Mesenchymal stem cell (in vitro differentiated cells and primary cell): ENCODE measurements around the gene LHX2.

Source experiments
- DNase-seq: peaks from one replicate; pipeline ENCODE4 v3.0.0-alpha.2; 2013
- H2AFZ ChIP-seq: one replicate; pipeline ENCODE4 v1.6.1; 2013; ENCODE audit warnings: low read depth, mild to moderate bottlenecking, control low read depth, inconsistent platforms, low read length, moderate library complexity
- H2AK5ac ChIP-seq: 2 replicates; pipeline ENCODE4 v1.6.1; 2013; ENCODE audit warnings: low read length, moderate library complexity, mild to moderate bottlenecking, inconsistent platforms; ENCODE audit not compliant: severe bottlenecking
- H2BK120ac ChIP-seq: one replicate; pipeline ENCODE4 v1.6.1; 2013; ENCODE audit warnings: low read depth, mild to moderate bottlenecking, inconsistent platforms, low read length, moderate library complexity
- H2BK12ac ChIP-seq, 2 experiments: one replicate each; pipeline ENCODE4 v1.6.1; 2013; ENCODE audit warnings: inconsistent platforms in 2 of 2, low read length in 2 of 2, mild to moderate bottlenecking in 2 of 2, moderate library complexity in 2 of 2, control low read depth in 1 of 2
- H2BK15ac ChIP-seq: one replicate; pipeline ENCODE4 v1.6.1; 2013; ENCODE audit warnings: mild to moderate bottlenecking, low read depth, inconsistent platforms; ENCODE audit not compliant: poor library complexity, severe bottlenecking
- H2BK5ac ChIP-seq: 2 replicates; pipeline ENCODE4 v1.6.1; 2013; ENCODE audit warnings: low read depth, mild to moderate bottlenecking, low read length, control low read depth, inconsistent platforms; ENCODE audit not compliant: poor library complexity, severe bottlenecking
- H3K14ac ChIP-seq, 2 experiments: one replicate each; pipeline ENCODE4 v1.6.1; 2013; ENCODE audit warnings: inconsistent platforms in 2 of 2, low read length in 2 of 2, control low read depth in 1 of 2, mild to moderate bottlenecking in 1 of 2, moderate library complexity in 1 of 2
- H3K18ac ChIP-seq, 2 experiments: one replicate each; pipeline ENCODE4 v1.6.1; 2013; ENCODE audit warnings: inconsistent platforms in 2 of 2, low read length in 2 of 2, control low read depth in 1 of 2, low read depth in 1 of 2, mild to moderate bottlenecking in 1 of 2
- H3K23ac ChIP-seq, 2 experiments: one replicate each; pipeline ENCODE4 v1.6.1; 2013; ENCODE audit warnings: inconsistent platforms in 2 of 2, low read length in 2 of 2, mild to moderate bottlenecking in 2 of 2, moderate library complexity in 2 of 2, control low read depth in 1 of 2
- H3K27ac ChIP-seq: 2 replicates; pipeline ENCODE4 v1.5.1; 2013; ENCODE audit warnings: mild to moderate bottlenecking, moderate library complexity, low read length, control low read depth, inconsistent platforms; ENCODE audit not compliant: poor library complexity, severe bottlenecking
- H3K27me3 ChIP-seq, 2 experiments: 2 replicates each; pipeline versions ENCODE4 v1.6.1 to v1.7.0; 2013; ENCODE audit warnings: low read length in 2 of 2, mild to moderate bottlenecking in 2 of 2, moderate library complexity in 2 of 2, control low read depth in 1 of 2, inconsistent platforms in 1 of 2; ENCODE audit not compliant: control insufficient read depth in 1 of 2, insufficient read depth in 1 of 2
- H3K36me3 ChIP-seq, 2 experiments: 2 replicates each; pipeline versions ENCODE4 v1.6.1 to v1.7.0; 2013; ENCODE audit warnings: low read length in 2 of 2, control low read depth in 1 of 2, inconsistent platforms in 1 of 2, low read depth in 1 of 2, mild to moderate bottlenecking in 1 of 2; ENCODE audit not compliant: insufficient read depth in 2 of 2, control insufficient read depth in 1 of 2
- H3K4ac ChIP-seq, 2 experiments: one replicate each; pipeline ENCODE4 v1.6.1; 2013; ENCODE audit warnings: inconsistent platforms in 2 of 2, low read length in 2 of 2, mild to moderate bottlenecking in 2 of 2, moderate library complexity in 2 of 2, control low read depth in 1 of 2, low read depth in 1 of 2
- H3K4me1 ChIP-seq: 2 replicates; pipeline ENCODE4 v1.6.1; 2013; ENCODE audit warnings: low read depth, low read length, control low read depth; ENCODE audit not compliant: control insufficient read depth, insufficient read depth
- H3K4me2 ChIP-seq: 2 replicates; pipeline ENCODE4 v1.6.1; 2013; ENCODE audit warnings: low read length, mild to moderate bottlenecking, inconsistent platforms; ENCODE audit not compliant: poor library complexity, severe bottlenecking
- H3K4me3 ChIP-seq, 2 experiments: 2 replicates each; pipeline versions ENCODE4 v1.5.1 to v1.7.0; 2013; ENCODE audit warnings: low read length in 2 of 2, mild to moderate bottlenecking in 2 of 2, control low read depth in 1 of 2, low read depth in 1 of 2; ENCODE audit not compliant: insufficient read depth in 1 of 2
- H3K79me1 ChIP-seq: replicated peaks from 2 replicates; pipeline ENCODE4 v1.6.1; 2013; ENCODE audit warnings: mild to moderate bottlenecking, control low read depth, low read length, inconsistent platforms; ENCODE audit not compliant: poor library complexity, severe bottlenecking
- H3K9ac ChIP-seq: 2 replicates; pipeline ENCODE4 v1.7.0; 2013; ENCODE audit warnings: mild to moderate bottlenecking, low read length, moderate library complexity
- H3K9me3 ChIP-seq: 2 replicates; pipeline ENCODE4 v1.7.0; 2013; ENCODE audit warnings: mild to moderate bottlenecking, low read length; ENCODE audit not compliant: control insufficient read depth
- H4K8ac ChIP-seq: one replicate; pipeline ENCODE4 v1.6.1; 2013; ENCODE audit warnings: inconsistent platforms, mild to moderate bottlenecking, low read length, moderate library complexity
- H4K91ac ChIP-seq: one replicate; pipeline ENCODE4 v1.6.1; 2013; ENCODE audit warnings: mild to moderate bottlenecking, low read length, inconsistent platforms
- WGBS: methylation state at CpG from one replicate; pipeline ENCODE4 v1.1.7; 2013; ENCODE audit warnings: mixed read lengths; 5-methylcytosine and 5-hydroxymethylcytosine counted together

LHX2 gene

GRCh38 chr9:124032247-124032646 is 20.7 kb downstream of the LHX2 start:
- Histone ChIP-seq H3K4me3 (peak overlapping the region in 1 of 2 experiments; percentile 33), H3K27ac (no peak overlapping the region), H3K4ac (no peak overlapping the region), H2AK5ac (no peak overlapping the region), H3K4me2 (no peak overlapping the region), H2AFZ (no peak overlapping the region), H2BK15ac (no peak overlapping the region), H3K27me3 (peaks cover 74 to 90% of the 10 kb centered on the region in 2 experiments), H3K18ac (no peak overlapping the region), H3K23ac (no peak overlapping the region), H3K36me3 (no peaks in the 10 kb centered on the region), H2BK120ac (no peak overlapping the region), H3K14ac (no peak overlapping the region), H3K79me1 (no peaks in the 10 kb centered on the region), H4K8ac (no peak overlapping the region), H2BK5ac (no peak overlapping the region), H3K4me1 (peaks cover 8% of the 10 kb centered on the region), H2BK12ac (no peak overlapping the region), H3K9ac (no peak overlapping the region), H4K91ac (no peak overlapping the region), H3K9me3 (no peaks in the 10 kb centered on the region)
- DNase-seq, result no peak
- 11% methylated on average over 24 of the region's 24 CpGs for WGBS

- Histone ChIP-seq H2BK120ac (no peak overlapping the region), H3K79me1 (no peaks in the 10 kb centered on the region), H2BK15ac (no peak overlapping the region), H3K36me3 (no peaks in the 10 kb centered on the region), H3K4me1 (peaks cover 8% of the 10 kb centered on the region), H3K23ac (no peak overlapping the region), H3K4me2 (no peak overlapping the region), H3K18ac (no peak overlapping the region), H2BK5ac (no peak overlapping the region), H2AFZ (no peak overlapping the region), H2BK12ac (no peak overlapping the region), H4K91ac (no peak overlapping the region), H3K27me3 (peaks cover 78 to 92% of the 10 kb centered on the region in 2 experiments), H4K8ac (no peak overlapping the region), H3K14ac (no peak overlapping the region), H3K9me3 (no peaks in the 10 kb centered on the region), H3K9ac (no peak overlapping the region), H2AK5ac (no peak overlapping the region), H3K4ac (no peak overlapping the region), H3K4me3 (no peak overlapping the region), H3K27ac (no peak overlapping the region)
- 87% methylated on average over 3 of the region's 5 CpGs for WGBS
- DNase-seq, result no peak
These were observed 21.8 kb downstream of the LHX2 start for GRCh38 chr9:124033348-124033747.

GRCh38 chr9:124033967-124034366 is 22.4 kb downstream of the LHX2 start:
- H3K79me1 ChIP-seq, result no peaks in the 10 kb centered on the region
- H2AFZ ChIP-seq, result no peak overlapping the region
- peaks cover 8% of the 10 kb centered on the region for H3K4me1 ChIP-seq
- H2AK5ac ChIP-seq, result no peak overlapping the region
- no peak overlapping the region for H2BK15ac ChIP-seq
- no peak overlapping the region for H3K14ac ChIP-seq
- no peak overlapping the region for H3K23ac ChIP-seq
- H3K18ac ChIP-seq, result no peak overlapping the region
- DNase-seq, result no peak
- no peak overlapping the region for H4K91ac ChIP-seq
- no peak overlapping the region for H2BK12ac ChIP-seq
- H2BK5ac ChIP-seq, result no peak overlapping the region
- H3K9me3 ChIP-seq, result no peaks in the 10 kb centered on the region
- no peak overlapping the region for H3K4me3 ChIP-seq
- H3K27me3 ChIP-seq, result peaks cover 77 to 93% of the 10 kb centered on the region in 2 experiments
- H4K8ac ChIP-seq, result no peak overlapping the region
- no peak overlapping the region for H3K4ac ChIP-seq
- WGBS, result 86% methylated on average over 3 of the region's 3 CpGs
- H3K36me3 ChIP-seq, result no peaks in the 10 kb centered on the region
- H3K4me2 ChIP-seq, result no peak overlapping the region
- no peak overlapping the region for H2BK120ac ChIP-seq
- H3K27ac ChIP-seq, result no peak overlapping the region
- no peak overlapping the region for H3K9ac ChIP-seq

- Histone ChIP-seq H2BK15ac (no peak overlapping the region), H2AFZ (no peak overlapping the region), H2BK12ac (no peak overlapping the region), H2BK5ac (no peak overlapping the region), H3K14ac (no peak overlapping the region), H3K27me3 (peaks cover 77 to 88% of the 10 kb centered on the region in 2 experiments), H2BK120ac (no peak overlapping the region), H3K4me3 (no peak overlapping the region), H3K36me3 (no peaks in the 10 kb centered on the region), H3K9ac (no peak overlapping the region), H3K79me1 (no peaks in the 10 kb centered on the region), H4K91ac (no peak overlapping the region), H2AK5ac (no peak overlapping the region), H3K4me1 (peaks cover 9% of the 10 kb centered on the region), H3K18ac (no peak overlapping the region), H3K27ac (no peak overlapping the region), H4K8ac (no peak overlapping the region), H3K4ac (no peak overlapping the region), H3K4me2 (no peak overlapping the region), H3K9me3 (no peaks in the 10 kb centered on the region), H3K23ac (no peak overlapping the region)
- DNase-seq, result no peak
- WGBS, result 79% methylated on average over 17 of the region's 17 CpGs
These were observed 23.6 kb downstream of the LHX2 start for GRCh38 chr9:124035001-124035650.
